T-helper 2 cell treated with Interferon-gamma antibody and Interleukin-4, amounts not matched to agents 100 ng/mL and 5 ng/mL, for 36 hours (primary cell): ENCODE data around the gene HTT. TPM values are rescaled to one million over a fixed set of nuclear protein-coding genes. Genes with fewer than 3 reads are reported as not detected.

Source experiments
- intact Hi-C: fragments of 100-400 bp; cut with micrococcal nuclease; formaldehyde crosslinking; loops from one replicate; pipeline ENCODE4 v1.15.1; 2023
- total RNA-seq: library from RNA; stranded (reverse); gene quantifications from 2 replicates; pipeline ENCODE4 v1.2.3, GENCODE V29; 2022

The HTT gene
- total RNA-seq, 1 donor from 2014 or later: 65.4 TPM

DNA sequence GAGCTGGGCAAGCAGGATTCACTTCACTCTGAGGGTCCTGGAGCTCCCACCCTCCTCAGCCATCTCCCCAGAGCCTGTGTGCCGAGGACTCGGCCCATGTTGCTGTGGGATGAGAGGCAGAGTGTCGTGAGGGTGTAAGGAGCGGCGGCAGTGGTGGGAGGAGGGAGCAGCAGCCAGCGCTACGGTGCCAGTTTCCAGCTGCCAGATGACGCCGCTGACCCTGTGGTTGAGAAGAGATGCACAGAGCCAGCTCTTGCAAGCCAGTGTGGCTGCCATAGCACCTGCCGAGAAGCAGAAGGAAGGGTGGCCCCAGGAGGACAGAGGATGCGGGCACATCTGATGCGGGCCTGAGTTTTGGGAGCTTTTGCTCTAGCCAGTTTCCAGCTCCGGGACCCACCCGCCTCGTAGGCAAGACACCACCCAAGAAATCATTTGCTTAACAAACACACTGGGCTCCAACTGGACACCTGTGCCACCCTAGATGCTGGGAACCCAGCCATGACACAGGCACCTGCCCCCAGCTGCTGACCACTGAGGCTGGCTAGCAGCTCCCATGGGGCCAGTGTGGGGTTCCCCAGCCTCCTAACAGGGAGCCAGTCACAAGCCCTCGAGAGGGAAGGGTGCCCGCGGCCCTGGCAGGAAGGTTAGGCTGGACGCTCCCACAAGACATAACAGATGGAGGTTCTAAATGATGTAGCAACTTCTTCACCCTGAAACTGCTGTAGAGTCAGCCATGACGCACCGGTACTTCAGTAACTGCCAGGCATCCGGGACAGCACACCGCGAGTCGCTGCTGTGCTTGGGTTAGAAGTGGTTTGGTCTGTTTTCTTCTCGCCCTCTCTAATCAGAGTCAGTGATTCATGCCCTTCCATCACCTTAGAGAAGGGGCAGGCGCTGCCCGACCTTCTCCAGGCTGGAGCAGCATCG is 183.3 kb downstream of the HTT start:
- intact Hi-C loops: no loop called here

DNA sequence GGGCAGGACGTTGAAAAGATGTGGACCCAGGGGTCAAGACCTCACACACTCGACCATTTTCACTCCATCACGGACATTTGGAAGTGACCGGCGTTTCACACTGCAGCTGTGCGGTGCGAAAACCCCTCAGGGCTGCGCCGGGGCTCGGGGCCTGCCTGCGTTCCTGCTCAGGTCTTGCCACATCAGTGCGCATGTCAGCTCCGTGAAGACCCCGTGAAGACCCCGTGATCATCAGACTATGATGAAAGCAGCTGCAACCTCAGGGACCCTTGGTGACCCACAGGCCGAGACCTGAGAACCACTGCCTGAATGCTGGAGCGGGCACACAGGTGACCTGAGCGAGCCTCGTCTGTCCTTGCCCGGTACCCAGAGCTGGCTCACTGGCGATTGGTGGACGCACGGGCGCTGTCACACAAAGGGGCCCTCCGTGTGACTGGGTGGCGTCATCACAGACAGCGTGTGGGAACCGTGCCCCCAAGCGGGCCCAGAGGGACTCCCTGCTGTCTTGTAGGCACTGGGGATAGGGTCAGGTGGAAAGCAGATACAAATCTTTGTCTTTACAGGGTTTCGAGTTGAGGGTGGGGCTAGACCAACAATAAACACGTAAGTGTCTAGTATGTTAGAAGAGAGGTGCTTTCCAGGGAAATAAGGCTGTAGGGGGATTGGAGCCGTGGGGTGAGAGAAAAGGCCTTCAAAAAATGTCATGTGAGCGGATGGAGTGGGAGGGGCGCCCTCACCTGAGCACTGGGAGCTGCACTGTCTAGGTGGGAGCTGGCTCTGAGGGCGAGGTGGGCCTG is 187.1 kb downstream of the HTT start:
- intact Hi-C loops: no loop called here

DNA sequence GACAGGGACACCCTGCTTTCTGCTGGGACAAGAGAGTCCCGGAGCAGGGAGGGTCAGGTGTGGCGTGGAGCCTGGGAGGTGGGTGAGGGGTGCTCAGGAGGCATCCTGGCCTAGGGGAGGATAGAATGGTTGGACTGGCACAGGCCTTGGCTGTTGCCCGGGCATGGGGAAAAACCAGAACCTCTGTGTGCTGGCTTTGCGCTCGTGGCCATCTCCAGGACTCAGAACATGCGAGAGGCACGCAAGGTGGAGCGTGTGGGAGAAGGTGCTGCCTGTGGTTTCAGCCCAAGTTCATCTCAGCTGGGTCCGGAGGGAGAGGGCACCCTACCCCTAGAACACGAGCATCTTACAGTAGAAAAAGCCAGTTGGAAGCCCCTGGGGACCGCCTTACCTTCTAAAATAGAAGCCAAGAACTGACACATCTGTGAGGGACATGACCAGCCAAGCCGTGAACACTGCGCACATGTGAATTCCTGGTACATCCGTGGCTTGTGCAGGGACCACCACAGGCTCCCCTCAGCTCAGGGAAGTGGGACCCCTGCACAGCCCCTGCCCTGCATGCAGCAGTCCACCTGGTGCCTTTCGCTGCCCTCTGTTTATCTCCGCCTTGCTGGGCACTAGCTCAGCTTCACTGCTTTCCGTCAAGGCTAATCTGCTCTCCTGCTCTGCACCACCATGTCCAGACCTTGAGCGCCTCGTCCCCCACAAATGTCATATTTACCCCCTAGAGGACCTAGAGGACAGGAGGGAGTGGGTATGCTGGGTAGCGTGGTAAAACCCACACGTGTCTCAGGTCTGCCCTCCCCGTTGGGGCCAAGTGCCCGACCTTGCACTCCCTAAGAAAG is 187.9 kb downstream of the HTT start:
- intact Hi-C loops: no loop called here

DNA sequence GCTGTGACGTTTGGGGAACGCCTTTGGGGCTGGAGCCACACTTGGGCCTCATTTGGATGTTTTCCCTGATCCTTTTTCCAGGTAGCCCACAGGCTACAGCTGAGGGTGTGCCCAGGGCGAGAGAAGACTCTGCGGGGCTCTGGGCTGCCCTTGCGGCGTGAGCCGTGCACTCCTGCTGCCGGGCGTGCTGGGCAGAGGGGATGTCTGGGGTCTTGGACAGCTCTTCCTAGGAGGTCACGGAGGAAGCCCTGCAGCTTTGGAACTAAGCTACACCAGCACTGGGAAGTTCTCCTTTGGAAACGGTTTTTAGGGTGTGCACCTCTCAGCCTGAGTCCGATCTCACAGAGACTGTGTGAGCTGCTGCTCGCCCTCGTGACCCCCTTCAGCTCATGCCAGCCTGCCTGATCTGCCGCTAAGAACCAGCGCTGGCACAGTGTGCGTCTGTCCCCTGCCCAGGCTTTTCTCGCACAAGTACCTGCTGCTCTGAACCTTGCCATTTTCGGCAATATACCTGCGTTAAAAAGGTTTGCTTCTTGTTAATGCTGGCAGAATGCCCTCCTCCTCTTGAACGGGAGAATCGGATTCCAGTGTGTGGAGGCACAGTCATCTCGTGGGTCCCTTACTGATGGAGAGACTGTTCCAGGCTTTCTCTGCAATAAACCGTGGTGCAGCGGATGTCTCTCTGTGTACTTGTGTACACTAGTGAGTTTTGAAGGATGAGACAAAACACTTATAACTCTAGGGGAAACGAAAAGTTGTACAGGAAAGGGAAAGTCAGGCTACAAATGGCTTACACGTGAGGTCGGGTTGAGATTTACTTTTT is 188.8 kb downstream of the HTT start:
- intact Hi-C loops: no loop called here

DNA sequence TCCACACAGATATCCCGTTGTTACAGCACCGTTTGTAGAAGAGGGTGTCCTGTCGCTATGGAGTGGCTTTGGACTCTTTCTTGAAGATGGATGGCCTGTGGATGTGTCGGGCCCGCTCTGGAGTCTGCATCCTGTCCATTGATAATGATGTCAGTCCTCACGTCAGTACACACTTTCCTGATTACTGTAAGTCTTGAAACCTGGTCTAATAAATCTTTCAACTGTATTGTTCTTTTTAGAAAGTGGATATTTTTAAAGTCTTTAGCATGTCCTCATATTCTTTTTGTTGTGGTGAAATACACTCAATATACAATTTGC is 189.4 kb downstream of the HTT start:
- intact Hi-C loops: no loop called here

DNA sequence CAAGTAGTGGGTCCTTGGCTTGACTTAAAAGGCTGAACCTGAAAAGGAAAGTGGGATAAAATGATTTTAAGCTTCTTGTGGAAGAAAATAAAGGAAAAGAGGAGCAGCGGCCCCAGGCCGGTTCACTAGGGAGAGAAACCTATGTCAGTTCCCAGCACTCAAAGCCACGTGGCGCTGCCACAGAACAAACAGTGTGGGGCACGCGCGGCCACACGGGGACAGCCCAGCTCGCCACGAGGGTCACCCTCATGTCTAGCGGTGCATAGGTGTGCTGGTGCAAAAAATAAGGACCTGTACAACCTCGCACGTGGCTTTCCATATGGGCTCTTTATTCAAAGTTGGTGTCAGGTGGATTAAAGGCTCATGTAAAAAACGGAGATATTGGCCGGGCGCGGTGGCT is 191.6 kb downstream of the HTT start:
- intact Hi-C loops: no loop called here

DNA sequence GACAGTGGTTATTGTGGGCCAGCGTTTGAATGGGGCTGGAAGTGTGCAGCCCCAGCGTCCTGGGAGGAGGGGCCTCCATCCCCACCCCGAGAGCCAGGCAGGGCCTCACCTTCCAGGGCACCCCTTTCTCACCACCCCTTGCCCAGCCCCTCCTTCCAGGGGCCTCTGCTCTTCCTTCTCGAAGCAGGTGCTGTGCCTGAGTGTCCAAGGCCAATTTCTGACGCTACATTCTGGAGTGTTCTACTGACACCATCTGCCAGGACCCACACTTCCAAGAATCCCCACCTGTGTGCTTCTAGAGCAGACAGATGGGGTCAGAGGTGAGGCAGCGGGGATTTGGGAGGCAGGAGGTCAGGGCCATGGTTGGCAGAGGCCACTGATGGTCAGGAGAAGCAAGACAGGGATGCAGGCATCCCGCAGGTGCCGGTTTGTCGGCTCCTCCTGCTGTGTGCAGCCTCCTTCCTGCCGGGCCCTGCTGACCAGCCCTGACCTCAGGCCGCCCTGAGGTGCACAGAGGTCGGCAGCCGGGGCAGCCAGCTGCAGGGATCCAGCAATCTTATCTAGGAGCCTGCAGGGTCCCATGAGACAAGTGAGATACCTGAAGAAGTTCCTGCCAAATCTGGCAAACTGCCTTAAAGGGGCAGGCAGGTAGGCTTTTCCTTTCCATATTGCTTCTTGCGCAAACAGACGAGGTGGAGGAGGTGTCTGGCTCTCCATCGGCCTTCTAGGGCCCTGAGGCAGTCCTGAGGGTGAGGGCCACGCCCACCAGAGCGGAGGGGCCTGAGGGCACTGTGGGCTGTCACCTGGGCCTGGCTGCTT is 193.3 kb downstream of the HTT start:
- intact Hi-C loops: no loop called here

DNA sequence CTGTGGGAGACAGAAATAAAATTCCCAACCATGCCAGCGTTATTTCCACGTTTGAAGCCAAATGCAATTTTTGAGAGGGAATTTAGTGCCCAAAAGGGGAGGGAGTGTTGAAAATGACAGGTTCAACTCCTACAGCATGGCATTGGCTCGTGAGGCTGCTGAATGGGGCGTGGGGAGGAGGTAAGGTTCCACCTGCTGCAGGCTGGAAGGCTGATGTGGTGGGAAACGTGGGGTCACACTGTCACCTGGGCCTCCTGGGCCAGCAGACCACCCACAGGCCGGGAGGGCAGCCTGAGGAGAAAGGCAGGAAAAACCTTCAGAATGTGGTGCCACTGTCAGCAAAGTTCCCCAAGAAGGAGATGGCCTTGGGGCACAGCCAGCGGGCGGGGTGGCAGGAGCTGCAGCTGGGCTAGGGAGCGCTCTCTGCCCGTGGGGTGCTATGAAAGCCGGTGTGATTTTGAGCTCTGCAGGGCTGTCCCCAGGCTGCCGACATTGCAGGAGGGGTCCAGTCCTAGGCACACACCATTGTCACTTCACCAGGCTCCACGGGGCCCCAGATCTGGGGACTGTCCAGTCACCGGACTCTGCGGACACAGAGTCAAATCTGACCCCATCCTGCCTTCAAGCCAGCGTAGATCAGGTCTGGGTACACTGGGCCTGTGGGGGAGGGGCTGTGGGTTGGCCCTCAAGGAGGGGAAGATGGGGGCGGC is 194.1 kb downstream of the HTT start:
- intact Hi-C loops: no loop called here

DNA sequence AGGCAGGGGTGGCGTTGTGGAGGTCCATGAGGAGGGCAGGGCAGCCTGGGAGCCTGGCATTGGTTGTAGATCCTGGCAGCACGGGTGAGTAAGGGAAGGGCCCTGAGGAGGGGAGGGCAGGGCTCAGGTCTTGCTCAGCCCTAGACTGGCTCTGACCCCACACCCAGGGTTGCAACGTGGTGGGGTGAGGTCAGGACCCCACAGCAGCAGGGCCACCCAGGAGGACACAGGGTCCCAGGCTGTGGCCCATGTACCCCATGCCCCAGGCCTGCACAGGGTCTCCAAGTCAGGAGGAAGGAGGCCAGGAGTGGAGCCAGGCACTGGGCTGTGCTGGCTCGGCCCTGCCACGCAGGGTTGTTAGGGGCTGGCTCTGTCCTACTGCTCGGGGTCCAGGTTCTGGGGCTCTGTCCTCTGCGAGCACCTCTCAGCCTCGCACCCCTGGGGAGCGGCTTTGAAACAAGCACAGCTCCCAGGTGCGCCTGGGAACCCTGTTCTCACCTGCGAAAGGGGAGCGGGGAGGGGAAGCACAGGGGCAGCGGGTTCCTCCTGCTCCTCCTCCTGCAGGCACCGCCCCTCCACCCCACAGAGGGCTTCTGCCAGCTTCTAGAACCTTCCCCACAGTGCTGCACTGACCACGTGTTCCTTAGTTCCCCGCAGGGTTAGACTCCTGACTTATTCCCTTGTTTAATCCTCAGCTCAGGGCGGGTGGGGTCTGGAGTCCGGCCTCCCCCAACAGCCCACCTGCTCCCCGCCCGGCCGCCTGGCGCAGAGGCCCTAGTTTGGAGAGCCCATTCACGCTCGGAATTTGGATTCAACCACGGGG is 194.8 kb downstream of the HTT start:
- intact Hi-C loops: no loop called here

DNA sequence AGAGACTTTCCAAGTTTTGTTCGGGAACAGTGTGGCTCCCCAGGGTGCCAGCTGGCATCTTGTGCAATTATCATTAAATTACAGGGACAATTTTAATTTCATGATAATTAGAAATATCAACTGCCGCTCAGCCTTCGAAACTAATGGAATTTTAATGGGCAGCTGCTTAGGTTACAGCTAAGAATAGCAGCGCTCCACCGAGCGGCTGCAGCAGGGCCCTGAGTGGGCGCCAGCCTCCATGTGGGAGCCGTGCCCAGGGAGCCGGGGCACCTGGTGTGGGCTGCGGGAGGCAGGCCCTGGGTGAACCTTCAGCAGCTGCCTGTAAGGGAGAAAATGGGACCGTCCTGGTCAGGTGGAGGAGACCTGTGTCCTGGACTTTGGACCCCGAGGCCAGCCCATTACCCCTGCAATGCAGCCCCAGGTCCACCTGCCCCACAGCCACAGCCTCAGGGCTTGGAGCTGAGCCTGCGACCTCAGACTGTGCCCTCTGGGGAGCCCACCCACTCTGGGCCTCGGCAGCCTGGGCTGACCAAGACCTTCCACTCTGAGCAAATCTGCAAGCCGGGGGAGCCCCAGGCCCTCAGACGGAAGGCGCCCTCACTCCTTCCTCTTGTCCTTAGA is 195.6 kb downstream of the HTT start:
- intact Hi-C loops: no loop called here

DNA sequence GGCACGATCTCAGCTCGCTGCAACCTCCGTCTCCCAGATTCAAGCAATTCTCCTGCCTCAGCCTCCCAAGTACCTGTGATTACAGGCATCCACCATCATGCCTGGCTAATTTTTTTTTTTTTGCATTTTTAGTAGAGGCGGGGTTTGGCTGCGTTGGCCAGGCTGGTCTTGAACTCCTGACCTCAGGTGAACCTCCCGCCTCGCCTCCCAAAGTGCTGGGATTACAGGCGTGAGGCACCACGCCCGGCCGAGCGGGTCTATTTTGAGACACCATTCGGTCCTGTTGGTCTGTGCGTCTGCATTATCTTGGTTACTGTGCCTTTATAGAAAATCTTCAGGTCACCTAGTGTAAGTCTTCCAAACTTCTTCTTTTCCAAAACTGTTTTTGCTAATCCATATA is 196.7 kb downstream of the HTT start:
- intact Hi-C loops: no loop called here

DNA sequence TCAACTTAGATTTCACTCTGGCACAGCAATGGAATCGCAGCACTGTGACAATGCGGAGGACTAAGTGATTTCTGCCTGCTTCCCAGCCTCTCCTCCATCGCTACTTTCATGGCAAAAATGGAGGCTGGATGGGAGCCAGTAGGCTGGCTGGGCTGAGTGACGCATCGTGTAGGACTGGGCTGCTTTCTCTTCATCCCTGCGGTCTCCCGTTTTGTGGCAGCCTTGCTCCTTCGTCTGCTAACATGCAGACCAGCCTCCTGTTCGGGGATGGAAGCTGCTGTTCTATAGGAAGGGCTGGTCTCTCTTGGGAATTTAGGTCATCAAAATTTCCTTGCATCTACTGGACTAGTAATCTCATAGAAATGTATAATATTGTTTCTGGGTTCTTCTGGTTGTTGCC is 202.5 kb downstream of the HTT start:
- intact Hi-C loops: no loop called here

DNA sequence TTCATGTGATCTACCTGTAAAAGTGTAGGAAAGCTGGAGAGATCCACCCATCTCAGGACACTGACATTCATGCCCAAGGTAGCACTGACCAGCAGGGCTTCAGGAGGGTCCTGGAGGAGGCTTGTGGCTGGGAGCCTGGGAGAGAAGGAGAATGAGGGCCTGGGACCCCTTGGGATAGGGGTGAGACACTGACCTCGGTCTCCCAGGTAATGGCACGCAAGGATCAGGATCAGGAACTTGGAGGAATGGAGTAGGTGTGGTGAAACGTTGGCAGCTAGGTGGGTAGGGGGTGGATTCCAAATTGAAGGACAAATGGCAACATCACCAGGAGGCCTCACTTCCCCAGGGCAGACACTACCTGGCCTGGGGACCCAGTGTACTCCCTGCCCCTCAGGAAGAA is 206.0 kb downstream of the HTT start:
- intact Hi-C loops: no loop called here

DNA sequence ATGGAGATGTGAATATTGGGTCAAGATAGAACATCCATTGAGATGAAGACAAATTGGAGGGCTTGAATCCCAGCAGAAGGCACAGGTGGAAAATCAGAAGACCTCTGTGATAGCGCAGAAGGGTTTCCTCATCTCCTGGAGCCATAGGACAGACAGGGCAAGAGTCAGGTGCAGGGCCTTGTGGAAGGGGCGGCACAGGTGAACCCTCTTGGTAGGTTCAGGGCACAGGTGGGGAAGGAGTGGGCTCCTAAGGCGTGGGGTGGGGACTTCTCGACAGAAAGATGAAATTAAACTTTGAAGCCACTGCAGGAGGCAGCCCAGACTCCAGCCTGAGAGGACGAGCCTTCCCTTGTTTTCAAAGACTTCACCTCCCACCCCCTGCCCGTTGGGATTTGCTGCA is 209.0 kb downstream of the HTT start:
- intact Hi-C loops: no loop called here

DNA sequence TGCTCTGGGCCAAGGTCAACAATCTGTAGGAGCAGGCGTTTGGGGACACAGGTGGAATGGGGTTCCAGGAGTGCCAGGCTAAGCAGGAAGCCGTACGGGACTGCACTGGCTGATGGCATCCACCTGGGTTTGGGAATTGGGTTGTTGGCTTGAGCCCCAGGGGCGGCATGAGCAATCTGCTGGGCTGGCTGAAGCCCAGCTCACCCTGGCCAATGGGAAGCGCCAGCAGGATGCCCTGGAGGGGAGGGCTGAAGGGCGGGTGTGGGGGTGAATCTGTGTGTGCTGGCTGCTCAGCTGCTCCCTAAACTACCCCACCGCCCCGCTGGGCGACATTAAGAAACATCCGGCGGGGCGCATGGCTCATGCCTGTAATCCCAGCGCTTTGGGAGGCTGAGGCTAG is 209.4 kb downstream of the HTT start:
- intact Hi-C loops: no loop called here

DNA sequence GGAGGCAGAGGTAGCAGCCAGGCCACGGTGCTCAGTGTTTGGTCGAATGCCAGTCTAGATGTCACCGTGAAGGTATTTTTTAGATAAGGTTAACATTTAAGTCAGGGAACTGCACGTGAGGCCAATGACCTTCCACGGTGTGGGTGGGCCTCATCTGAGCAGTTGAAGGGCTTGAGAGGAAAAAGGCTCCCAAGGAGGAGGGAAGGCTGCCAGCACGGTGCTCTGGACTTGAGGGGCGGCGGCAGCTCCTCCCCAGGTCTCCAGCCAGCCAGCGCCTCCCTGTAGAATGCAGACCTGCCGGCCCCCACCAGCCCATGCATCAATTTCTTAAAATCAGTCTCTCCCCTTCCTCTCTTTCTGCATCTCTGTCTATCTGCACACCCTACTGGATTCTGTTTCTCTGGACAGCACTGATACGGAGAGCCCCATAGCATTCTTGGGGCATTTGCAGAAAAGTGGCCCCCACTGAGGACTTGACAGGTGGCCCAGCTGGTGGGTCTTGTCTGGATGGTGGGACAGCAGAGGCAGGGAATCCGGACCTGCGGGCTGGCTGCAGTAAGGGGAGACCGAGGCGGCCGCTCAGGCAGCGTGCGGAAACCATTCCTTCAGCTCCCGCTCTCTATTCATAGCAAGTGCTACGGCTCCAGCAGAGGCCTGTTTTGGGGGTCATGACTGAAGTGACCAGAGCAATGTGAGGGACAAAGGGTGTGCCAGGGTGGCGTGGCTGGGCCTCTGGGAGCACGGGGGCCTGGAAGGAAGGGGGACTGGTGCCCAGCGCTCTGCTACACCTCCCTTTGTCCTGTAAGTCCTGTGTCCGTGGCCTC is 210.5 kb downstream of the HTT start:
- intact Hi-C loops: no loop called here
